Brain microvascular endothelial cell (primary cell): ENCODE data around the gene MEX3C.

Experiments
- DNase-seq: peaks from one replicate; pipeline ENCODE4 v3.0.0-alpha.2; 2020
- H3K27ac ChIP-seq: fragments of 250-450 bp; sonication (Bioruptor Pico); 2 replicates; pipeline ENCODE4 v1.5.1; 2020; ENCODE audit warnings: mild to moderate bottlenecking, moderate library complexity
- H3K27me3 ChIP-seq: fragments of 250-450 bp; sonication (Bioruptor Pico); replicated peaks from 2 replicates; pipeline ENCODE4 v1.5.1; 2020; ENCODE audit warnings: mild to moderate bottlenecking
- H3K36me3 ChIP-seq: fragments of 250-450 bp; sonication (Bioruptor Pico); replicated peaks from 2 replicates; pipeline ENCODE4 v1.5.1; 2020; ENCODE audit warnings: mild to moderate bottlenecking
- H3K4me3 ChIP-seq: 2 replicates; pipeline ENCODE4 v1.5.1; 2011; ENCODE audit warnings: low read depth, mild to moderate bottlenecking, control low read depth, low read length, moderate library complexity
- CTCF ChIP-seq: IDR thresholded peaks from 2 replicates; pipeline ENCODE4 v1.5.1; 2011; ENCODE audit warnings: low read depth, mild to moderate bottlenecking, moderate library complexity, low read length, control low read depth, inconsistent platforms; ENCODE audit errors: missing control alignments
- in situ Hi-C: cut with HindIII; loops from 2 replicates; pipeline ENCODE4 v1.10.0; 2017; ENCODE audit warnings: low sequenced_read_pairs, low pct_ligation_motif_present

The MEX3C gene

GRCh38 chr18:51132256-51132935 lies 65.1 kb downstream of the MEX3C start:
- Histone ChIP-seq H3K4me3 (no peak overlapping the region), H3K36me3 (no peaks in the 10 kb centered on the region)
- in situ Hi-C loops: no loop called here

GRCh38 chr18:51128533-51128932 lies 68.9 kb downstream of the MEX3C start:
- Histone ChIP-seq H3K36me3 (no peaks in the 10 kb centered on the region), H3K27ac (no peak overlapping the region), H3K27me3 (no peaks in the 10 kb centered on the region), H3K4me3 (no peak overlapping the region)
- no peak for DNase-seq
- no peak for TF ChIP-seq CTCF
- in situ Hi-C loops: no loop called here

More at GRCh38 chr18:51132256-51132935, 65.1 kb downstream of the MEX3C start:
- TF ChIP-seq CTCF: no peak
- no peak for DNase-seq
- no peak overlapping the region for H3K27ac ChIP-seq
- H3K27me3 ChIP-seq: no peaks in the 10 kb centered on the region

- no peak for DNase-seq
- no peaks in the 10 kb centered on the region for H3K36me3 ChIP-seq
- H3K27ac ChIP-seq: no peak overlapping the region
- in situ Hi-C loops: no loop called here
- no peaks in the 10 kb centered on the region for H3K27me3 ChIP-seq
- no peak overlapping the region for H3K4me3 ChIP-seq
- no peak for TF ChIP-seq CTCF
Observed at GRCh38 chr18:51127664-51128063, 69.8 kb downstream of the MEX3C start.

- no peak for TF ChIP-seq CTCF
- in situ Hi-C loops: no loop called here
- Histone ChIP-seq H3K27me3 (no peaks in the 10 kb centered on the region), H3K36me3 (no peaks in the 10 kb centered on the region), H3K4me3 (no peak overlapping the region), H3K27ac (no peak overlapping the region)
- DNase-seq: no peak
Observed at GRCh38 chr18:51125976-51126375, 71.5 kb downstream of the MEX3C start.
